ENCODE measurements around the gene SPAG7. TPM values are rescaled to one million over a fixed set of nuclear protein-coding genes. Genes with fewer than 3 reads are reported as not detected.
A peak's percentile ranks its signal among the peaks of the same experiment; 100 is the strongest.

Gene SPAG7
- total and polyA plus RNA-seq, 7 donors, result 42.6 to 84.5 (median 73.9) TPM

DNA sequence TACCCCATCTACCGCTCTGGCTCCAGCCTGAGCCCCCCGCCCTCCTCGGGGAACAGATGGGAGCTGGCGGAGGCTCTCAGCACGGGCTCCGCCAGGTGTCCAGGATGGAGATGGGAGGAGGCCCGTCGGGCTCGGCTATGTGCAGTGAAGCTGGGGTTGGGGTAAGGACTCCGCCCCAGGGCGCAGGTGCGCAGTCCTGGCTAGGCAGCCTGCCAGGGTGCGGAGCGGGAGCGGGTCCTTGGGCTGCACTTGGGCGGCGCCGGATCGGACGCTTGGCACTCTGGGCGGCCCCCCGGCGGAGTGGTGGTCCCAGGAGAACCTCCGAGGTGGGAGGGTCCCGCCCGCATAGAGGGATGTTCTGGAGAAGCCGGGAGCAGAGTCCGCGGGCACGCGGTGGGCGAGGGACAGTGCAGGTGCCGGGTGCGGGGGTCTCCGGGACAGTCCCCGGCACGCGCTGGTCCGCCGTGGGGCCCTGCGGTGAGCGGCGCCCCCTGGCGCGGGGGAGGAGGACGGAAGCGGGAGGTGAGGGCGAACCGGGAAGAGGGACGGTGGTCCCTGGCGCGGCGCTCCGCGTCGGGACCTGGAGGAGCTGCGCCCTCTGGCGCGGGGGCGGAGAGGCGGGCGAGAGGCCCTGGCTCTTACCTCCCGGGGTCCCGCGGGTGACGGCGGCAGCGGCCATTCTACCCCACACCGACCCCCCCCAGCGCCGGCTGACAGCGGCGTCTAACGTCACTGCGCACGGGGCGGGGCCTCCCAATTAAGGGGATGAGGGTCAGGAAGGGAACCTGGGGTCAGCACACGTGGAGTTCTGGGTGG lies 19.5 kb upstream of the SPAG7 start, which contains the start of gene CAMTA2:
Gene CAMTA2 (minus strand): TSS at position 725 of the 816 bp plus-strand sequence. CDS start 1,453 bp downstream, outside the sequence.
- H3K27me3 ChIP-seq, result no peaks in the 10 kb centered on the region
- intact Hi-C loops (cut with DNase I), result loop anchor here (1.0 to 5.0 kb wide), 4 partner anchors 18 to 200 kb away; partner anchors contain the start of genes GLTPD2 and VMO1
- peak within 1 kb of the TSS; percentile 68 to 97 (median 80) for H3K4me3 ChIP-seq
- H3K4me1 ChIP-seq, result peaks cover 0 to 31% (median 25%) of the 10 kb centered on the region in 4 donors
- peaks cover 7 to 22% (median 8%) of the 10 kb centered on the region in 4 donors for H3K36me3 ChIP-seq
- H3K9me3 ChIP-seq, result no peaks in the 10 kb centered on the region
- TF ChIP-seq EP300 (IDR thresholded peaks at IDR 0.05) (no peak), POLR2AphosphoS5 (IDR thresholded peaks at IDR 0.05) (peak; percentile 74 to 91 (median 85)), POLR2A (IDR thresholded peaks at IDR 0.05) (peak; percentile 46 to 64)
- TF ChIP-seq, protein P1, sequence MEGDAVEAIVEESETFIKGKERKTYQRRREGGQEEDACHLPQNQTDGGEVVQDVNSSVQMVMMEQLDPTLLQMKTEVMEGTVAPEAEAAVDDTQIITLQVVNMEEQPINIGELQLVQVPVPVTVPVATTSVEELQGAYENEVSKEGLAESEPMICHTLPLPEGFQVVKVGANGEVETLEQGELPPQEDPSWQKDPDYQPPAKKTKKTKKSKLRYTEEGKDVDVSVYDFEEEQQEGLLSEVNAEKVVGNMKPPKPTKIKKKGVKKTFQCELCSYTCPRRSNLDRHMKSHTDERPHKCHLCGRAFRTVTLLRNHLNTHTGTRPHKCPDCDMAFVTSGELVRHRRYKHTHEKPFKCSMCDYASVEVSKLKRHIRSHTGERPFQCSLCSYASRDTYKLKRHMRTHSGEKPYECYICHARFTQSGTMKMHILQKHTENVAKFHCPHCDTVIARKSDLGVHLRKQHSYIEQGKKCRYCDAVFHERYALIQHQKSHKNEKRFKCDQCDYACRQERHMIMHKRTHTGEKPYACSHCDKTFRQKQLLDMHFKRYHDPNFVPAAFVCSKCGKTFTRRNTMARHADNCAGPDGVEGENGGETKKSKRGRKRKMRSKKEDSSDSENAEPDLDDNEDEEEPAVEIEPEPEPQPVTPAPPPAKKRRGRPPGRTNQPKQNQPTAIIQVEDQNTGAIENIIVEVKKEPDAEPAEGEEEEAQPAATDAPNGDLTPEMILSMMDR (IDR thresholded peaks at IDR 0.05), result peak; percentile 75 to 83 (median 78)
- peak; percentile 95 for DNase-seq
- peak within 1 kb of the TSS; percentile 93 to 97 (median 95) for H3K27ac ChIP-seq
- WGBS, 2 donors, result 0 to 1% methylated on average over 78 of the region's 78 CpGs

DNA sequence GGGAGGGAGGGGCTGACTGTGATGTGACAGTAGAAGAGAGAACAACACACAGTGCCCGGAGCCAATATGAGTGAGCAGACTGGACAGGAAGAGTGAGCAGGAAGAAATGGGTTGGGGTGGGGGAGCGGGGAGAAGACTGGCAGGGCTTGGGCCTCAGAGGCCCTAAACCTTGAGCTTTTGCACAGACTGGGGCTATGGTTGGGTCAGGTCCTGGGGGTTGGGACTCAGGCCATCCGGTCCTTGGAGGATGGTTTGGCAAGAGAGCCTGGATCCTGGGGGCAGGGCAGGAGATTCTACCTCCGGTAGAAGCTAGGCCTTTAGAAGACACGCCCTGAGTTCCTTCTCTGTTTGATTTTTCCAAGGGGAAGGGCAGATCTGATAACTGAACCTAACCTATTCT lies 18.8 kb upstream of the SPAG7 start:
- Histone ChIP-seq H3K27ac (peak overlapping the region; percentile 93 to 97 (median 95)), H3K9me3 (no peaks in the 10 kb centered on the region), H3K4me1 (peaks cover 0 to 31% (median 25%) of the 10 kb centered on the region in 4 donors), H3K27me3 (no peaks in the 10 kb centered on the region), H3K4me3 (peak overlapping the region; percentile 68 to 97 (median 80)), H3K36me3 (peaks cover 8 to 29% (median 9%) of the 10 kb centered on the region in 4 donors)
- 16 to 49% methylated on average over 5 of the region's 5 CpGs for WGBS, 2 donors
- intact Hi-C loops (cut with DNase I), result loop anchor here (2.0 to 5.0 kb wide), 3 partner anchors 18 to 199 kb away; partner anchors contain the start of genes GLTPD2 and VMO1
- TF ChIP-seq EP300 (IDR thresholded peaks at IDR 0.05) (no peak), POLR2A (IDR thresholded peaks at IDR 0.05) (no peak), POLR2AphosphoS5 (IDR thresholded peaks at IDR 0.05) (no peak)
- TF ChIP-seq, protein P1 (IDR thresholded peaks at IDR 0.05), result no peak
- peak; percentile 64 for DNase-seq

DNA sequence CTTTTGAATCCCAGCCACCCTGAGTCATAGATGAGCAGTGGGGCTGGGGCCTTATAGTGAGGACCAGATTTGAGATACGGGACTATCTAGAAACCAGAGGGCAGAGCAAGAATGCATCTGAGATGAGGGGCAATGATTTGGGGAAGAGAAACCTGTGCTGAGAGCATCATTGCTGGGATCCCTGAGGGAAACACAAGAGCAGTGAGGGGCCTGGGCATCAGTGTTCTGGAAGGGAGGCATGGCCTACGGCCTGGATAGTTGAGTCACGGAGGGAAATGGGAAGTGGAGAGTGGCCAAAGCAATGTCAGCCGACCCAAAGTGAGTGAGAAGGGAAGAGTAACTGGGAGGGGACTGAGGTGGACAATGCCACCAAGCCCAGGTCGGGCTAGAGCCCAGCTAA lies 14.7 kb upstream of the SPAG7 start:
- H3K4me1 ChIP-seq, result peaks cover 0 to 23% (median 17%) of the 10 kb centered on the region in 4 donors
- DNase-seq, result no peak
- H3K4me3 ChIP-seq, result no peak overlapping the region
- WGBS, 2 donors, result 70 to 84% methylated on average over 5 of the region's 5 CpGs
- intact Hi-C loops (cut with DNase I), result loop anchor here (5.0 kb wide), 1 partner anchor 80 kb away; no protein-coding TSS in a partner anchor
- TF ChIP-seq POLR2A (IDR thresholded peaks at IDR 0.05) (no peak), POLR2AphosphoS5 (IDR thresholded peaks at IDR 0.05) (no peak), EP300 (IDR thresholded peaks at IDR 0.05) (no peak)
- TF ChIP-seq, protein P1 (IDR thresholded peaks at IDR 0.05), result no peak
- H3K27ac ChIP-seq, result no peak overlapping the region
- H3K27me3 ChIP-seq, result no peaks in the 10 kb centered on the region
- H3K36me3 ChIP-seq, result peaks cover 18 to 66% (median 30%) of the 10 kb centered on the region in 4 donors
- no peaks in the 10 kb centered on the region for H3K9me3 ChIP-seq

DNA sequence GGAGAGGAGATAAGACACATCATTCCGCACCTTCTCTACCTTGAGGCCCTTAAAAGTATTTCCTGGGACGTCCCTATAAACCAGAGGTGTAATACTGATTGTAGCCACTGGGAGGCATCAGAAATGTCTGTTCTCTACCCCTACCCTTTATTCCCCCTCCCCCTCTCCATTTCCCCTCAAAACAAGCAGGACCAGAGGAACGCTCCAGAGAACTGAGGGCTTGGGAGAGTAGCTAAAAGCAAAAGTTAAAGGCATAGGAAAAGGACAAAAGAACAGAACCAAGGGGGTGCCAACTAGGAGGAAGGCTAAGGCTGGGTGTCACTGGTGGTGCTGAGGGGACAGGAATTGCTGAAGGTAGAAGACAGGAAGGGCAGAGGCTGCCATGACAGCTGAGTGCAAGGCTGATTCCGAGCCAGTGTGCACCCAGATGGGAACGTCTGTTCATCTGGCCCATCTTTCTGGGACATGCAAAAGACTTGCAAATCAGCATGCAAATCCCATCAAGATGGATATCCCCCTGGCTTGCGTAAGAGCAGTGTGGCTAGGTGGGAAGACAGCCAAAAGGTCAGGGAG lies 13.1 kb upstream of the SPAG7 start:
- peaks cover 27 to 82% (median 38%) of the 10 kb centered on the region in 4 donors for H3K36me3 ChIP-seq
- H3K27ac ChIP-seq, result no peak overlapping the region
- no peaks in the 10 kb centered on the region for H3K9me3 ChIP-seq
- no peak for DNase-seq
- intact Hi-C loops (cut with DNase I), result loop anchor here (5.0 kb wide), 1 partner anchor 82 kb away; no protein-coding TSS in a partner anchor
- H3K27me3 ChIP-seq, result no peaks in the 10 kb centered on the region
- TF ChIP-seq, protein P1 (IDR thresholded peaks at IDR 0.05), result peak; percentile 61 to 88 (median 80)
- TF ChIP-seq EP300 (IDR thresholded peaks at IDR 0.05), result no peak
- no peak for TF ChIP-seq POLR2AphosphoS5 (IDR thresholded peaks at IDR 0.05)
- TF ChIP-seq POLR2A (IDR thresholded peaks at IDR 0.05), result no peak
- 37 to 39% methylated on average over 6 of the region's 6 CpGs for WGBS, 2 donors
- peaks cover 0 to 10% (median 5%) of the 10 kb centered on the region in 4 donors for H3K4me1 ChIP-seq
- H3K4me3 ChIP-seq, result no peak overlapping the region
